ENCODE measurements around the gene GGA2. TPM values are rescaled to one million over a fixed set of nuclear protein-coding genes. Genes with fewer than 3 reads are reported as not detected.

The GGA2 gene
- total RNA-seq, 1 experiment from 2014 or later = 85.1 TPM

GRCh38 chr16:23436951-23437350, 73.3 kb downstream of the GGA2 start:
- TF ChIP-seq CTCF (conservative IDR thresholded peaks at IDR 0.05) = no peak
- TF ChIP-seq EZH2 (IDR thresholded peaks at IDR 0.05; ENCODE audit: low read depth) = no peak
- DNase-seq = no peak
- Histone ChIP-seq H3K79me2 (ENCODE audit: low read depth) (no peaks in the 10 kb centered on the region), H4K20me1 (ENCODE audit: insufficient read depth) (peaks cover 2% of the 10 kb centered on the region), H3F3A (ENCODE audit: insufficient read depth, low read depth) (peaks cover 20% of the 10 kb centered on the region), H3K4me2 (no peak overlapping the region), H3K27ac (no peak overlapping the region), H3K36me3 (ENCODE audit: low read depth) (peaks cover 23% of the 10 kb centered on the region), H3K27me3 (ENCODE audit: insufficient read depth, low read depth) (no peaks in the 10 kb centered on the region), H3K4me3 (no peak overlapping the region), H3K9me2 (ENCODE audit: insufficient read depth) (no peaks in the 10 kb centered on the region), H2AFZ (no peak overlapping the region), H3K9me3 (ENCODE audit: insufficient read depth, low read depth) (no peaks in the 10 kb centered on the region), H3K4me1 (replicated peaks; ENCODE audit: insufficient read depth) (peaks cover 3% of the 10 kb centered on the region; the same call in 1 of the 2 replicates)
- ChIA-PET POLR2A (ENCODE audit: unreplicated experiment) (no interaction called here), CTCF (interaction anchor here (0.6 kb wide), 1 partner anchor 216 kb away, joined by 3 read pairs; no protein-coding TSS in a partner anchor)
- BruUV-seq (replicated peaks) = no TSS peak
- intact Hi-C loops (cut with micrococcal nuclease; ENCODE audit: unreplicated experiment) = loop anchor here (5.0 to 10.0 kb wide), 3 partner anchors 120 to 540 kb away; partner anchors contain the start of genes EARS2 and UBFD1

- DNase-seq = peak; percentile 55 to 67
These were observed 74.8 kb downstream of the GGA2 start for GRCh38 chr16:23435500-23435899.

GRCh38 chr16:23434380-23434779, 75.9 kb downstream of the GGA2 start:
- peak; percentile 28 to 63 for DNase-seq
- Histone ChIP-seq H4K20me1 (ENCODE audit: insufficient read depth) (peaks cover 2% of the 10 kb centered on the region), H3F3A (ENCODE audit: insufficient read depth, low read depth) (peaks cover 20% of the 10 kb centered on the region; the same call in 1 of the 2 replicates), H3K4me3 (no peak overlapping the region), H3K36me3 (ENCODE audit: low read depth) (peaks cover 27% of the 10 kb centered on the region), H2AFZ (no peak overlapping the region), H3K9me2 (ENCODE audit: insufficient read depth) (no peaks in the 10 kb centered on the region), H3K4me2 (no peak overlapping the region), H3K27me3 (ENCODE audit: insufficient read depth, low read depth) (no peaks in the 10 kb centered on the region), H3K27ac (no peak overlapping the region), H3K79me2 (ENCODE audit: low read depth) (no peaks in the 10 kb centered on the region), H3K4me1 (replicated peaks; ENCODE audit: insufficient read depth) (peaks cover 3% of the 10 kb centered on the region; the same call in 1 of the 2 replicates), H3K9me3 (ENCODE audit: insufficient read depth, low read depth) (no peaks in the 10 kb centered on the region)
- no TSS peak for BruUV-seq (replicated peaks)
- intact Hi-C loops (cut with micrococcal nuclease; ENCODE audit: unreplicated experiment) = loop anchor here (1.0 to 10.0 kb wide), 5 partner anchors 104 to 602 kb away; partner anchors contain the start of gene SCNN1G
- ChIA-PET POLR2A (ENCODE audit: unreplicated experiment) (interaction anchor here (0.7 kb wide), 1 partner anchor 254 kb away, joined by 4 read pairs; no protein-coding TSS in a partner anchor), CTCF (interaction anchor here (0.6 to 4.2 kb wide), 4 partner anchors 102 to 252 kb away, joined by 3 to 62 read pairs (median 10); partner anchors contain the start of gene SCNN1G)
- TF ChIP-seq CTCF (conservative IDR thresholded peaks at IDR 0.05) = peak; percentile 94
- no peak for TF ChIP-seq EZH2 (IDR thresholded peaks at IDR 0.05; ENCODE audit: low read depth)

More at GRCh38 chr16:23435500-23435899, 74.8 kb downstream of the GGA2 start:
- intact Hi-C loops (cut with micrococcal nuclease; ENCODE audit: unreplicated experiment) = loop anchor here (2.0 to 10.0 kb wide), 5 partner anchors 105 to 538 kb away; partner anchors contain the start of genes EARS2 and UBFD1
- peaks cover 20% of the 10 kb centered on the region for H3F3A ChIP-seq (ENCODE audit: insufficient read depth, low read depth)
- H4K20me1 ChIP-seq (ENCODE audit: insufficient read depth) = peaks cover 2% of the 10 kb centered on the region
- H3K9me3 ChIP-seq (ENCODE audit: insufficient read depth, low read depth) = no peaks in the 10 kb centered on the region
- H3K79me2 ChIP-seq (ENCODE audit: low read depth) = no peaks in the 10 kb centered on the region
- H3K4me1 ChIP-seq (replicated peaks; ENCODE audit: insufficient read depth) = peaks cover 3% of the 10 kb centered on the region; the same call in 1 of the 2 replicates
- H2AFZ ChIP-seq = no peak overlapping the region
- CTCF ChIA-PET = interaction anchor here (0.5 to 4.2 kb wide), 15 partner anchors 10 to 292 kb away, joined by 3 to 62 read pairs (median 4); partner anchors contain the start of genes EARS2, SCNN1G and UBFD1
- no peak overlapping the region for H3K27ac ChIP-seq
- no peaks in the 10 kb centered on the region for H3K27me3 ChIP-seq (ENCODE audit: insufficient read depth, low read depth)
- no peak overlapping the region for H3K4me3 ChIP-seq
- BruUV-seq (replicated peaks) = no TSS peak
- TF ChIP-seq EZH2 (IDR thresholded peaks at IDR 0.05; ENCODE audit: low read depth) (no peak), CTCF (conservative IDR thresholded peaks at IDR 0.05) (peak; percentile 90)
- no peak overlapping the region for H3K4me2 ChIP-seq
- peaks cover 21% of the 10 kb centered on the region for H3K36me3 ChIP-seq (ENCODE audit: low read depth)
- POLR2A ChIA-PET (ENCODE audit: unreplicated experiment) = interaction anchor here (0.6 to 0.7 kb wide), 5 partner anchors 13 to 1807 kb away, joined by 3 to 4 read pairs (median 3); no protein-coding TSS in a partner anchor
- H3K9me2 ChIP-seq (ENCODE audit: insufficient read depth) = no peaks in the 10 kb centered on the region
